Psoas muscle (tissue), 8 donors: ENCODE measurements around the gene C1orf141. TPM values are rescaled to one million over a fixed set of nuclear protein-coding genes. Genes with fewer than 3 reads are reported as not detected.
"Not testable (repeated sequence)": the region's sequence is repeated elsewhere in the genome, so short reads cannot be mapped to it uniquely, and the experiment has no call there.

Experiments
- ATAC-seq, 4 donors: fragments of 200-7000 bp; cut with Tn5 transposase; one replicate each; pipeline ENCODE4 v1.9.1; 2020; ENCODE audit warnings: moderate library complexity in 3 of 4, mild to moderate bottlenecking in 2 of 4
- DNase-seq, 2 donors: peaks; one replicate each; pipeline ENCODE4 v3.0.0-alpha.2; 2020
- H3K27ac ChIP-seq: fragments of 200-600 bp; one replicate; pipeline ENCODE4 v1.8.0; 2022
- H3K27me3 ChIP-seq, 3 donors: fragments of 200-600 bp in 1 of 3; one replicate each; pipeline versions ENCODE4 v1.6.1 to v1.8.0; 2013 to 2022; ENCODE audit warnings: low read length in 2 of 3, mild to moderate bottlenecking in 2 of 3, moderate library complexity in 1 of 3; ENCODE audit not compliant: insufficient read depth in 3 of 3
- H3K36me3 ChIP-seq, 2 donors: fragments of 200-600 bp in 1 of 2; one replicate each; pipeline versions ENCODE4 v1.6.1 to v1.8.0; 2013 to 2022; ENCODE audit warnings: low read depth in 1 of 2, mild to moderate bottlenecking in 1 of 2, moderate library complexity in 1 of 2; ENCODE audit not compliant: insufficient read depth in 1 of 2
- H3K4me1 ChIP-seq: fragments of 200-600 bp; one replicate; pipeline ENCODE4 v1.8.0; 2022
- H3K4me3 ChIP-seq: fragments of 200-600 bp; one replicate; pipeline ENCODE4 v1.8.0; 2022; ENCODE audit warnings: mild to moderate bottlenecking
- H3K9me3 ChIP-seq: fragments of 200-600 bp; one replicate; pipeline ENCODE4 v1.8.0; 2022
- CTCF ChIP-seq: fragments of 200-600 bp; IDR thresholded peaks from one replicate; pipeline ENCODE4 v1.8.0; 2022; ENCODE audit warnings: antibody characterized with exemption
- WGBS, 3 donors: extraction: QIAGEN DNeasy Blood & Tissue Kit; methylation state at CpG; one replicate each; pipeline versions ENCODE4 v1.1.6 to v1.1.7; 2013; 5-methylcytosine and 5-hydroxymethylcytosine counted together
- intact Hi-C, 2 donors: fragments of 100-400 bp; cut with DNase I; formaldehyde crosslinking; loops; one replicate each; pipeline versions ENCODE4 v1.11.0 to v1.14.2; 2022
- polyA plus RNA-seq, 3 donors: library from polyadenylated mRNA; stranded (reverse); fragments of 200-250 nt; gene quantifications; one replicate each; pipeline ENCODE4 v1.2.3, GENCODE V29; 2013
- total RNA-seq, 4 donors: library from RNA; stranded (reverse); fragmentation: NEBNext Ultra II Directional in 2 of 4; extraction: Animal tissue kit (Norgen Biotek cat#: 25700) in 2 of 4; gene quantifications; one replicate each; pipeline versions ENCODE4 v1.2.1 to v1.2.4, GENCODE V29; 2021 to 2023
- donor health status: healthy with polysubstance abuse.
- donor health status: DM: no; HTN: no; CAD: no; lungs with moderate emphysema.
- donor health status: Bipolar disorder and iron deficiency.
- donor health status: healthy.
- donor health status: DM: yes; HTN: yes; CAD: no.
- donor health status: DM: no; HTN: no; CAD: no.
- donor health status: DM: no; HTN: no; CAD: no.
- donor health status: DM: yes; HTN: yes; CAD: no.

Gene C1orf141
- total and polyA plus RNA-seq, 7 donors, result not detected

GRCh38 chr1:67072749-67073148, 62.0 kb downstream of the C1orf141 start:
- Histone ChIP-seq H3K27ac (no peak overlapping the region), H3K36me3 (no peaks in the 10 kb centered on the region), H3K4me1 (no peaks in the 10 kb centered on the region), H3K4me3 (no peak overlapping the region), H3K9me3 (peaks cover 6% of the 10 kb centered on the region), H3K27me3 (no peaks in the 10 kb centered on the region)
- intact Hi-C loops, result no loop called here
- TF ChIP-seq CTCF, result no peak
- no peak for ATAC-seq
- no peak for DNase-seq
- 82 to 95% (median 91%) methylated on average over 1 of the region's 1 CpG for WGBS, 3 donors

GRCh38 chr1:67067655-67068054, 67.1 kb downstream of the C1orf141 start:
- H3K4me1 ChIP-seq, H3K9me3 ChIP-seq, H3K27ac ChIP-seq, H3K36me3 ChIP-seq, DNase-seq, intact Hi-C loops, ATAC-seq, H3K27me3 ChIP-seq, H3K4me3 ChIP-seq: not testable (repeated sequence)
- 56 to 60% (median 58%) methylated on average over 3 of the region's 3 CpGs for WGBS, 3 donors

- DNase-seq (no peak), ATAC-seq (no peak)
- WGBS, 3 donors, result 89 to 97% (median 94%) methylated on average over 1 of the region's 1 CpG
- Histone ChIP-seq H3K27ac (no peak overlapping the region), H3K9me3 (no peaks in the 10 kb centered on the region), H3K36me3 (no peaks in the 10 kb centered on the region), H3K27me3 (peaks cover 0 to 3% (median under 1%) of the 10 kb centered on the region in 3 donors), H3K4me1 (no peaks in the 10 kb centered on the region), H3K4me3 (no peak overlapping the region)
- intact Hi-C loops, result no loop called here
- no peak for TF ChIP-seq CTCF
Measured at GRCh38 chr1:67062412-67062811, 72.4 kb downstream of the C1orf141 start.

- Histone ChIP-seq H3K9me3 (no peaks in the 10 kb centered on the region), H3K4me3 (no peak overlapping the region), H3K4me1 (no peaks in the 10 kb centered on the region), H3K36me3 (no peaks in the 10 kb centered on the region), H3K27ac (peak overlapping the region; percentile 48), H3K27me3 (peaks cover 0 to 3% (median 0%) of the 10 kb centered on the region in 3 donors)
- no peak for DNase-seq
- 92 to 94% (median 94%) methylated on average over 2 of the region's 2 CpGs for WGBS, 3 donors
- TF ChIP-seq CTCF, result no peak
- intact Hi-C loops, result no loop called here
- ATAC-seq, result no peak
Measured at GRCh38 chr1:67061266-67061665, 73.5 kb downstream of the C1orf141 start.

- H3K36me3 ChIP-seq, result no peaks in the 10 kb centered on the region
- peak; percentile 89 to 96 (median 95) for ATAC-seq
- no peak overlapping the region for H3K4me3 ChIP-seq
- 59 to 72% (median 72%) methylated on average over 2 of the region's 2 CpGs for WGBS, 3 donors
- H3K9me3 ChIP-seq, result no peaks in the 10 kb centered on the region
- peak overlapping the region; percentile 48 for H3K27ac ChIP-seq
- intact Hi-C loops, result no loop called here
- TF ChIP-seq CTCF, result no peak
- peaks cover 0 to 3% (median 0%) of the 10 kb centered on the region in 3 donors for H3K27me3 ChIP-seq
- no peaks in the 10 kb centered on the region for H3K4me1 ChIP-seq
- peak in 1 of 2 donors; percentile 23 for DNase-seq
Measured at GRCh38 chr1:67060811-67061218, 74.0 kb downstream of the C1orf141 start.
